GM18873 (cell line): ENCODE data around the gene ADAMTS12.
"Not testable (repeated sequence)": the region's sequence is repeated elsewhere in the genome, so short reads cannot be mapped to it uniquely, and the experiment has no call there.

Experiments
- ATAC-seq: cut with Tn5 transposase; IDR thresholded peaks from one replicate; pipeline ENCODE4 v1.9.1; 2021; ENCODE audit warnings: mild to moderate bottlenecking, moderate library complexity, moderate number of reproducible peaks; ENCODE audit not compliant: unreplicated experiment, low FRiP score

ADAMTS12 gene

GRCh38 chr5:33891788-33892619 is at the start of gene ADAMTS12:
Gene ADAMTS12 (minus strand): TSS chr5:33891990. CDS start chr5:33891856, 134 bp downstream.
- ATAC-seq, result no peak

GRCh38 chr5:33941090-33941489 is 49.3 kb upstream of the ADAMTS12 start:
- ATAC-seq, result no peak

- no peak for ATAC-seq
Observed at GRCh38 chr5:33939556-33940262, 47.9 kb upstream of the ADAMTS12 start.

- no peak for ATAC-seq
Observed at GRCh38 chr5:33938881-33939280, 47.1 kb upstream of the ADAMTS12 start.

GRCh38 chr5:33938507-33938796 is 46.7 kb upstream of the ADAMTS12 start:
- no peak for ATAC-seq

GRCh38 chr5:33937707-33938506 is 46.1 kb upstream of the ADAMTS12 start:
- ATAC-seq, result no peak

- no peak for ATAC-seq
Observed at GRCh38 chr5:33937017-33937706, 45.4 kb upstream of the ADAMTS12 start.

GRCh38 chr5:33936381-33937016 is 44.7 kb upstream of the ADAMTS12 start, which contains the start of gene RXFP3:
Gene RXFP3 (plus strand): TSS chr5:33936386. CDS start chr5:33936741, 355 bp downstream.
- no peak for ATAC-seq

- no peak for ATAC-seq
Observed at GRCh38 chr5:33936004-33936380, 44.2 kb upstream of the ADAMTS12 start.

GRCh38 chr5:33934176-33934575 is 42.4 kb upstream of the ADAMTS12 start:
- no peak for ATAC-seq

- ATAC-seq, result peak; percentile 84
Observed at GRCh38 chr5:33933723-33934169, 42.0 kb upstream of the ADAMTS12 start.

GRCh38 chr5:33931136-33931535 is 39.3 kb upstream of the ADAMTS12 start:
- ATAC-seq, result no peak

- ATAC-seq, result no peak
Observed at GRCh38 chr5:33929925-33930690, 38.3 kb upstream of the ADAMTS12 start.

GRCh38 chr5:33928283-33928682 is 36.5 kb upstream of the ADAMTS12 start:
- no peak for ATAC-seq

- no peak for ATAC-seq
Observed at GRCh38 chr5:33927685-33928084, 35.9 kb upstream of the ADAMTS12 start.

- ATAC-seq, result no peak
Observed at GRCh38 chr5:33925278-33925677, 33.5 kb upstream of the ADAMTS12 start.

- no peak for ATAC-seq
Observed at GRCh38 chr5:33921002-33921401, 29.2 kb upstream of the ADAMTS12 start.

- not testable (repeated sequence) for ATAC-seq
Observed at GRCh38 chr5:33914844-33915243, 23.1 kb upstream of the ADAMTS12 start.

GRCh38 chr5:33906248-33906647 is 14.5 kb upstream of the ADAMTS12 start:
- not testable (repeated sequence) for ATAC-seq
